Neural progenitor cell (in vitro differentiated cells): ENCODE results near the gene PTPRG. TPM values are rescaled to one million over a fixed set of nuclear protein-coding genes. Genes with fewer than 3 reads are reported as not detected.
A peak's percentile ranks its signal among the peaks of the same experiment; 100 is the strongest.

Experiments
- DNase-seq: peaks from one replicate; pipeline ENCODE4 v3.0.0-alpha.2; 2016; ENCODE audit warnings: low spot score
- H2AFZ ChIP-seq: fragments of 200-600 bp; sonication (generic); replicated peaks from 2 replicates; pipeline ENCODE4 v1.6.1; 2016; ENCODE audit warnings: antibody characterized with exemption
- H3F3A ChIP-seq: fragments of 200-600 bp; sonication (generic); 2 replicates; pipeline ENCODE4 v1.6.1; 2016; ENCODE audit warnings: antibody characterized with exemption, low read depth
- H3K27ac ChIP-seq: fragments of 200-600 bp; sonication (generic); 2 replicates; pipeline ENCODE4 v1.5.1; 2016; ENCODE audit warnings: mild to moderate bottlenecking
- H3K27me3 ChIP-seq: fragments of 200-600 bp; sonication (generic); 2 replicates; pipeline ENCODE4 v1.6.1; 2016; ENCODE audit warnings: mild to moderate bottlenecking, moderate library complexity
- H3K36me3 ChIP-seq: fragments of 200-600 bp; sonication (generic); 2 replicates; pipeline ENCODE4 v1.5.1; 2016
- H3K4me1 ChIP-seq: fragments of 200-600 bp; sonication (generic); 2 replicates; pipeline ENCODE4 v1.6.1; 2016; ENCODE audit warnings: mixed run types
- H3K4me2 ChIP-seq: fragments of 200-600 bp; sonication (generic); 2 replicates; pipeline ENCODE4 v1.6.1; 2016
- H3K4me3 ChIP-seq: fragments of 200-600 bp; sonication (generic); 2 replicates; pipeline ENCODE4 v1.5.1; 2016
- H3K79me2 ChIP-seq: fragments of 200-600 bp; sonication (generic); 2 replicates; pipeline ENCODE4 v1.6.1; 2016; ENCODE audit warnings: low read depth
- H3K9ac ChIP-seq: fragments of 200-600 bp; sonication (generic); 2 replicates; pipeline ENCODE4 v1.6.1; 2016
- H3K9me3 ChIP-seq: fragments of 200-600 bp; sonication (generic); 2 replicates; pipeline ENCODE4 v1.5.1; 2016; ENCODE audit warnings: low read depth
- H4K20me1 ChIP-seq: fragments of 200-600 bp; sonication (generic); 2 replicates; pipeline ENCODE4 v1.6.1; 2016; ENCODE audit warnings: low read depth
- H3K27ac Mint-ChIP-seq: 3 replicates; pipeline ENCODE4 v1.8.0; 2021; ENCODE audit warnings: mixed read lengths
- H3K27me3 Mint-ChIP-seq: 2 replicates; pipeline ENCODE4 v1.8.0; 2022; ENCODE audit warnings: low read depth, mild to moderate bottlenecking, inconsistent platforms, moderate library complexity, mixed read lengths; ENCODE audit not compliant: insufficient read depth
- H3K36me3 Mint-ChIP-seq: 3 replicates; pipeline ENCODE4 v1.8.0; 2021; ENCODE audit warnings: mixed read lengths
- H3K4me1 Mint-ChIP-seq: 3 replicates; pipeline ENCODE4 v1.8.0; 2021; ENCODE audit warnings: mixed read lengths
- H3K4me3 Mint-ChIP-seq: 3 replicates; pipeline ENCODE4 v1.8.0; 2021; ENCODE audit warnings: mild to moderate bottlenecking, moderate library complexity, mixed read lengths
- H3K9me3 Mint-ChIP-seq: 3 replicates; pipeline ENCODE4 v1.8.0; 2020; ENCODE audit warnings: mixed read lengths
- CTCF ChIP-seq: fragments of 200-600 bp; sonication (generic); IDR thresholded peaks from 2 replicates; pipeline ENCODE4 v1.5.1; 2017; ENCODE audit warnings: antibody characterized with exemption, mild to moderate bottlenecking
- EZH2 ChIP-seq: fragments of 200-600 bp; sonication (generic); IDR thresholded peaks from 2 replicates; pipeline ENCODE4 v1.6.1; 2017; ENCODE audit warnings: antibody characterized with exemption, mild to moderate bottlenecking, moderate library complexity
- EZH2phosphoT487 ChIP-seq: fragments of 200-600 bp; sonication (generic); IDR thresholded peaks from 2 replicates; pipeline ENCODE4 v1.6.1; 2017; ENCODE audit warnings: antibody characterized with exemption
- total RNA-seq: library from RNA; depleted of rRNA; stranded (reverse); fragments of >200 nt; gene quantifications from 2 replicates; pipeline ENCODE4 v1.2.3, GENCODE V29; 2015; ENCODE audit warnings: low replicate concordance

The PTPRG gene
- total RNA-seq, 1 donor from 2014 or later = 65.3 TPM

GRCh38 chr3:61778095-61778494 lies 216.7 kb downstream of the PTPRG start:
- peaks cover 23% of the 10 kb centered on the region for H3K4me1 Mint-ChIP-seq
- TF ChIP-seq EZH2phosphoT487 (no peak), EZH2 (no peak), CTCF (peak; percentile 31)

GRCh38 chr3:61780016-61780415 lies 218.6 kb downstream of the PTPRG start:
- Histone ChIP-seq H3K4me1 (peaks cover 9% of the 10 kb centered on the region), H3K79me2 (peaks cover 88% of the 10 kb centered on the region), H4K20me1 (peaks cover 37% of the 10 kb centered on the region), H3K36me3 (no peaks in the 10 kb centered on the region), H3K9ac (no peak overlapping the region), H3K9me3 (no peaks in the 10 kb centered on the region), H3K4me3 (no peak overlapping the region), H2AFZ (no peak overlapping the region), H3F3A (no peaks in the 10 kb centered on the region), H3K27ac (no peak overlapping the region), H3K4me2 (no peak overlapping the region), H3K27me3 (no peaks in the 10 kb centered on the region)
- H3K4me1 Mint-ChIP-seq = peaks cover 30% of the 10 kb centered on the region
- DNase-seq = no peak
- no peaks in the 10 kb centered on the region for H3K9me3 Mint-ChIP-seq
- no peak overlapping the region for H3K4me3 Mint-ChIP-seq
- peaks cover 2% of the 10 kb centered on the region for H3K27me3 Mint-ChIP-seq
- TF ChIP-seq EZH2 = no peak
- TF ChIP-seq EZH2phosphoT487 = no peak
- TF ChIP-seq CTCF = no peak
- H3K27ac Mint-ChIP-seq = no peak overlapping the region
- H3K36me3 Mint-ChIP-seq = peaks cover 3% of the 10 kb centered on the region

More at GRCh38 chr3:61778095-61778494, 216.7 kb downstream of the PTPRG start:
- no peaks in the 10 kb centered on the region for H3F3A ChIP-seq
- H3K79me2 ChIP-seq = peaks cover 90% of the 10 kb centered on the region
- Mint-ChIP-seq H3K36me3 (peaks cover 3% of the 10 kb centered on the region), H3K4me3 (no peak overlapping the region), H3K27me3 (peaks cover 2% of the 10 kb centered on the region), H3K27ac (no peak overlapping the region), H3K9me3 (no peaks in the 10 kb centered on the region)
- peak; percentile 23 for DNase-seq
- H3K9ac ChIP-seq = no peak overlapping the region
- peaks cover 35% of the 10 kb centered on the region for H4K20me1 ChIP-seq
- H3K4me2 ChIP-seq = no peak overlapping the region
- H3K27me3 ChIP-seq = no peaks in the 10 kb centered on the region
- H3K4me3 ChIP-seq = no peak overlapping the region
- no peaks in the 10 kb centered on the region for H3K36me3 ChIP-seq
- H3K9me3 ChIP-seq = no peaks in the 10 kb centered on the region
- peaks cover 16% of the 10 kb centered on the region for H3K4me1 ChIP-seq
- H3K27ac ChIP-seq = no peak overlapping the region
- no peak overlapping the region for H2AFZ ChIP-seq

- Mint-ChIP-seq H3K9me3 (no peaks in the 10 kb centered on the region), H3K27ac (no peak overlapping the region), H3K27me3 (peaks cover 2% of the 10 kb centered on the region), H3K4me1 (peaks cover 30% of the 10 kb centered on the region), H3K36me3 (peaks cover 3% of the 10 kb centered on the region), H3K4me3 (no peak overlapping the region)
- no peak overlapping the region for H2AFZ ChIP-seq
- no peaks in the 10 kb centered on the region for H3K9me3 ChIP-seq
- no peak overlapping the region for H3K9ac ChIP-seq
- H3K27me3 ChIP-seq = no peaks in the 10 kb centered on the region
- H4K20me1 ChIP-seq = peaks cover 33% of the 10 kb centered on the region
- H3K36me3 ChIP-seq = no peaks in the 10 kb centered on the region
- no peak overlapping the region for H3K4me3 ChIP-seq
- no peak overlapping the region for H3K4me2 ChIP-seq
- no peaks in the 10 kb centered on the region for H3F3A ChIP-seq
- H3K27ac ChIP-seq = no peak overlapping the region
- DNase-seq = no peak
- TF ChIP-seq EZH2phosphoT487 (no peak), CTCF (no peak), EZH2 (no peak)
- peaks cover 88% of the 10 kb centered on the region for H3K79me2 ChIP-seq
- peaks cover 9% of the 10 kb centered on the region for H3K4me1 ChIP-seq
Measured at GRCh38 chr3:61780455-61781228, 219.3 kb downstream of the PTPRG start.
